HCT116 (cell line): ENCODE data around the gene PRKAG2. TPM values are rescaled to one million over a fixed set of nuclear protein-coding genes. Genes with fewer than 3 reads are reported as not detected.

ENCODE experiments used
- ATAC-seq: fragments of 200-7000 bp; cut with Tn5 transposase; 2 replicates; pipeline ENCODE4 v1.9.1; 2020; ENCODE audit warnings: mild to moderate bottlenecking, moderate library complexity
- BruUV-seq: library from RNA; stranded (reverse); fragments of 400-500 nt; replicated peaks from 2 replicates; lab custom pipeline; 2021; lab: Mats Ljungman, UMichigan
- CTCF ChIA-PET: fragments of 300-600 bp; sonication (Branson Sonifier 250); formaldehyde crosslinking; loops from one replicate; lab custom pipeline; 2021; ENCODE audit warnings: antibody characterized with exemption; lab: Charles Lee
- POLR2A ChIA-PET: fragments of 300-600, 350-600 bp; sonication (Branson Sonifier 250); formaldehyde crosslinking; loops from one replicate; lab custom pipeline; 2021; ENCODE audit warnings: antibody characterized with exemption; lab: Charles Lee
- RAD21 ChIA-PET, 2 experiments: fragments of 300-600 bp; sonication (Branson Sonifier 250); formaldehyde crosslinking; loops; one replicate each; lab custom pipeline; 2023; ENCODE audit warnings: low total read pairs in 2 of 2; ENCODE audit not compliant: uncharacterized antibody in 2 of 2, unreplicated experiment in 2 of 2, low non-redundant PET in 1 of 2; lab: Charles Lee
- DNase-seq: peaks from one replicate; pipeline ENCODE4 v3.0.0-alpha.2; 2010; ENCODE audit warnings: low read depth, low spot score
- H2AFZ ChIP-seq: fragments of 200-600 bp; shearing (Covaris generic), sonication (generic); 2 replicates; pipeline ENCODE4 v1.6.1; 2017; ENCODE audit warnings: low read depth, mixed run types, mixed read lengths, antibody characterized with exemption, low read length; ENCODE audit not compliant: poor library complexity, severe bottlenecking
- H3K27ac ChIP-seq: 2 replicates; pipeline ENCODE4 v1.5.1; 2012; ENCODE audit warnings: low read depth, low read length
- H3K27me3 ChIP-seq: fragments of 200-600 bp; sonication (generic); 2 replicates; pipeline ENCODE4 v1.6.1; 2016; ENCODE audit warnings: mixed run types, low read length, mixed read lengths; ENCODE audit not compliant: insufficient read depth
- H3K36me3 ChIP-seq, 2 experiments: fragments of 200-500 bp in 1 of 2; fragments of 200-600 bp in 1 of 2; sonication (Bioruptor generic) in 1 of 2; sonication (generic) in 1 of 2; 2 replicates each; pipeline versions ENCODE4 v1.5.1 to v1.6.1; 2014 to 2016; ENCODE audit warnings: low read length in 2 of 2, inconsistent platforms in 1 of 2, mixed read lengths in 1 of 2, mixed run types in 1 of 2; ENCODE audit not compliant: insufficient read depth in 2 of 2, control insufficient read depth in 1 of 2
- H3K4me1 ChIP-seq, 2 experiments: fragments of 200-600 bp in 1 of 2; sonication (generic) in 1 of 2; 2 replicates each; pipeline versions ENCODE4 v1.5.1 to v1.6.1; 2012 to 2017; ENCODE audit warnings: low read length in 2 of 2, inconsistent platforms in 1 of 2, mild to moderate bottlenecking in 1 of 2, mixed read lengths in 1 of 2, mixed run types in 1 of 2, moderate library complexity in 1 of 2; ENCODE audit not compliant: insufficient read depth in 2 of 2, control insufficient read depth in 1 of 2
- H3K4me2 ChIP-seq: fragments of 200-600 bp; sonication (generic); 2 replicates; pipeline ENCODE4 v1.6.1; 2017; ENCODE audit warnings: mixed run types, low read length, mixed read lengths
- H3K4me3 ChIP-seq, 2 experiments: fragments of 200-600 bp in 1 of 2; sonication (generic) in 1 of 2; replicated peaks in 1 of 2; 2 replicates each; pipeline ENCODE4 v1.5.1; 2011 to 2016; ENCODE audit warnings: low read length in 2 of 2, control low read depth in 1 of 2, low read depth in 1 of 2, mild to moderate bottlenecking in 1 of 2, mixed read lengths in 1 of 2, mixed run types in 1 of 2
- H3K79me2 ChIP-seq: fragments of 200-600 bp; sonication (generic); 2 replicates; pipeline ENCODE4 v1.6.1; 2017; ENCODE audit warnings: mild to moderate bottlenecking, mixed run types, low read length, moderate library complexity, mixed read lengths; ENCODE audit not compliant: insufficient read depth
- H3K9ac ChIP-seq: fragments of 200-600 bp; sonication (generic); 2 replicates; pipeline ENCODE4 v1.6.1; 2016; ENCODE audit warnings: low read length, mixed read lengths
- H3K9me2 ChIP-seq: fragments of 200-600 bp; sonication (generic), shearing (Covaris generic); 2 replicates; pipeline ENCODE4 v1.6.1; 2017; ENCODE audit warnings: mixed run types, mild to moderate bottlenecking, moderate library complexity; ENCODE audit not compliant: insufficient read depth
- H3K9me3 ChIP-seq, 2 experiments: fragments of 200-500 bp in 1 of 2; fragments of 200-600 bp in 1 of 2; sonication (Bioruptor generic) in 1 of 2; sonication (generic) in 1 of 2; 2 replicates each; pipeline ENCODE4 v1.6.1; 2014 to 2017; ENCODE audit warnings: low read length in 2 of 2, mixed read lengths in 2 of 2, inconsistent platforms in 1 of 2, low read depth in 1 of 2, mild to moderate bottlenecking in 1 of 2, mixed run types in 1 of 2, moderate library complexity in 1 of 2; ENCODE audit not compliant: control insufficient read depth in 1 of 2, insufficient read depth in 1 of 2
- H4K20me1 ChIP-seq: fragments of 200-600 bp; sonication (generic), shearing (Covaris generic); 2 replicates; pipeline ENCODE4 v1.6.1; 2017; ENCODE audit warnings: mixed run types, mild to moderate bottlenecking, moderate library complexity; ENCODE audit not compliant: insufficient read depth
- CBX3 ChIP-seq: IDR thresholded peaks from 2 replicates; pipeline ENCODE4 v1.6.1; 2012; ENCODE audit warnings: low read depth
- CEBPB ChIP-seq: IDR thresholded peaks from 2 replicates; pipeline ENCODE4 v1.6.1; 2012; ENCODE audit warnings: low read depth
- EGR1 ChIP-seq: IDR thresholded peaks from 2 replicates; pipeline ENCODE4 v1.6.1; 2012; ENCODE audit warnings: low read depth
- ELF1 ChIP-seq: IDR thresholded peaks from 2 replicates; pipeline ENCODE4 v1.6.1; 2012; ENCODE audit warnings: low read depth, borderline replicate concordance
- JUND ChIP-seq: IDR thresholded peaks from 2 replicates; pipeline ENCODE4 v1.6.1; 2012
- SIN3A ChIP-seq: IDR thresholded peaks from 2 replicates; pipeline ENCODE4 v1.6.1; 2012; ENCODE audit warnings: low read depth
- SP1 ChIP-seq: IDR thresholded peaks from 2 replicates; pipeline ENCODE4 v1.6.1; 2012; ENCODE audit warnings: low read depth
- SRF ChIP-seq: IDR thresholded peaks from 2 replicates; pipeline ENCODE4 v1.6.1; 2012; ENCODE audit warnings: low read depth
- ZNF274 ChIP-seq: fragments of 200-500 bp; sonication (Bioruptor generic); IDR thresholded peaks from 2 replicates; pipeline ENCODE4 v1.6.1; 2014; ENCODE audit warnings: mild to moderate bottlenecking, low read depth, low read length, inconsistent platforms
- intact Hi-C: fragments of 100-400 bp; cut with micrococcal nuclease; formaldehyde crosslinking; loops from 2 replicates; pipeline ENCODE4 v1.10.0; 2022
- total RNA-seq: library from RNA; stranded (reverse); gene quantifications from one replicate; pipeline ENCODE4 v1.2.1, GENCODE V29; 2021; ENCODE audit not compliant: unreplicated experiment
- TF ChIP-seq, protein P1 (sequence below): IDR thresholded peaks from 2 replicates; pipeline ENCODE4 v1.6.1; 2012; ENCODE audit warnings: low read depth

The PRKAG2 gene
- total RNA-seq, 1 experiment from 2014 or later, result 23.6 TPM

DNA sequence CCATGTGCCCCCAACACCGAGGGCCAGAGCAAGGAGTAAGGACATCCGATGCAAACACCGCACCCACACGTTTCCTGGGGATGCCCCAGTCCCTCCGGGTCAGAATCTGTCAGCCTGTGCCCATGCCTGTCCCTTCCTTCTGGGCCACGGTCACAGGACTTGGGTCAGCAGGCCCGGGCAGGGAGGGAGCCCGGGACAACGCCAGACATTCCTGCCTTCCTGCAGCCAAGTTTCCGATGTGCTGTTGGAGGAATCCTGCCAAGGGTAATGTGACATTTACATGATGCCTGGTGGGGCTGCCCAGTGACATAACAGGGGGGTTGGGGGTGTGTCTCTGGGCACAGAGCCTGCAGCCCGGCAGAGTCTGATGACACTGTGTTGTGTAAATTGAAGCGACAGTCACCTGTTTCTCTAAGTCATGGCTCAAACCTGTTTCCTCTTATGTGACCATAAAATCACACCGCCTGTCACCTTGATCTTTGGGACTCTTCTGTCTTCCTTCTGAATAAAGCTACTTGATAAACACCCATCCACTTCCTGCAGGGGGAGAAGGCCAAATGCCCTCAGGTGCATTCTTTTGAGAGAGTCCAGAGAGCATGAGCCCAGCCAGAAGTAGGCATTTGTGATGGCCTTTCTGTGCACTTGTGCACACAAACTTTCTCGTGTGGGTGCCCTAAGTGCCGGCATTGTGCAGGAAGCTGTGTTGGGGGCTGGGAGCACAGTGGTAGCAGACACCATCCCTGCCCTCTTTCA lies 181.9 kb downstream of the PRKAG2 start:
- POLR2A ChIA-PET, result no interaction called here
- ATAC-seq, result peak; percentile 13; the same call in 1 of the 2 replicates
- no peak for DNase-seq
- no peaks in the 10 kb centered on the region for H3K27me3 ChIP-seq
- no peak overlapping the region for H3K9ac ChIP-seq
- H3K4me2 ChIP-seq, result peak overlapping the region; percentile 28; the same call in 1 of the 2 replicates
- RAD21 ChIA-PET, result no interaction called here
- no peak overlapping the region for H2AFZ ChIP-seq
- intact Hi-C loops, result no loop called here
- peaks cover 11 to 31% of the 10 kb centered on the region in 2 experiments; a peak in 3 of 4 replicates for H3K4me1 ChIP-seq
- no peak overlapping the region for H3K27ac ChIP-seq
- H3K4me3 ChIP-seq, result no peak overlapping the region
- no peaks in the 10 kb centered on the region for H3K9me2 ChIP-seq
- TF ChIP-seq CEBPB (no peak), ZNF274 (no peak), ELF1 (no peak), SIN3A (no peak), CBX3 (no peak), SP1 (no peak), SRF (no peak), EGR1 (no peak), JUND (no peak)
- TF ChIP-seq, protein P1, sequence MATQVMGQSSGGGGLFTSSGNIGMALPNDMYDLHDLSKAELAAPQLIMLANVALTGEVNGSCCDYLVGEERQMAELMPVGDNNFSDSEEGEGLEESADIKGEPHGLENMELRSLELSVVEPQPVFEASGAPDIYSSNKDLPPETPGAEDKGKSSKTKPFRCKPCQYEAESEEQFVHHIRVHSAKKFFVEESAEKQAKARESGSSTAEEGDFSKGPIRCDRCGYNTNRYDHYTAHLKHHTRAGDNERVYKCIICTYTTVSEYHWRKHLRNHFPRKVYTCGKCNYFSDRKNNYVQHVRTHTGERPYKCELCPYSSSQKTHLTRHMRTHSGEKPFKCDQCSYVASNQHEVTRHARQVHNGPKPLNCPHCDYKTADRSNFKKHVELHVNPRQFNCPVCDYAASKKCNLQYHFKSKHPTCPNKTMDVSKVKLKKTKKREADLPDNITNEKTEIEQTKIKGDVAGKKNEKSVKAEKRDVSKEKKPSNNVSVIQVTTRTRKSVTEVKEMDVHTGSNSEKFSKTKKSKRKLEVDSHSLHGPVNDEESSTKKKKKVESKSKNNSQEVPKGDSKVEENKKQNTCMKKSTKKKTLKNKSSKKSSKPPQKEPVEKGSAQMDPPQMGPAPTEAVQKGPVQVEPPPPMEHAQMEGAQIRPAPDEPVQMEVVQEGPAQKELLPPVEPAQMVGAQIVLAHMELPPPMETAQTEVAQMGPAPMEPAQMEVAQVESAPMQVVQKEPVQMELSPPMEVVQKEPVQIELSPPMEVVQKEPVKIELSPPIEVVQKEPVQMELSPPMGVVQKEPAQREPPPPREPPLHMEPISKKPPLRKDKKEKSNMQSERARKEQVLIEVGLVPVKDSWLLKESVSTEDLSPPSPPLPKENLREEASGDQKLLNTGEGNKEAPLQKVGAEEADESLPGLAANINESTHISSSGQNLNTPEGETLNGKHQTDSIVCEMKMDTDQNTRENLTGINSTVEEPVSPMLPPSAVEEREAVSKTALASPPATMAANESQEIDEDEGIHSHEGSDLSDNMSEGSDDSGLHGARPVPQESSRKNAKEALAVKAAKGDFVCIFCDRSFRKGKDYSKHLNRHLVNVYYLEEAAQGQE, result no peak
- no TSS peak for BruUV-seq
- H4K20me1 ChIP-seq, result no peaks in the 10 kb centered on the region
- no peaks in the 10 kb centered on the region for H3K9me3 ChIP-seq
- H3K36me3 ChIP-seq, result no peaks in the 10 kb centered on the region
- H3K79me2 ChIP-seq, result no peaks in the 10 kb centered on the region
- CTCF ChIA-PET, result interaction anchor here (1.3 kb wide), 1 partner anchor 10 kb away, joined by 4 read pairs; no protein-coding TSS in a partner anchor
